GM23338 (cell line): ENCODE data around the gene ENOX1. TPM values are rescaled to one million over a fixed set of nuclear protein-coding genes. Genes with fewer than 3 reads are reported as not detected.

Experiments used
- ATAC-seq: fragments of 200-7000 bp; cut with Tn5 transposase; 3 replicates; pipeline ENCODE4 v1.9.1; 2020
- DNase-seq: peaks from one replicate; pipeline ENCODE4 v3.0.0-alpha.2; 2015; ENCODE audit warnings: low spot score
- H2AFZ ChIP-seq: fragments of 200-600 bp; sonication (generic); 2 replicates; pipeline ENCODE4 v1.8.0; 2016; ENCODE audit warnings: antibody characterized with exemption, mild to moderate bottlenecking, moderate library complexity
- H3F3A ChIP-seq: fragments of 200-600 bp; sonication (generic); replicated peaks from 2 replicates; pipeline ENCODE4 v1.8.0; 2017; ENCODE audit warnings: antibody characterized with exemption, mixed run types, low read depth
- H3K27ac ChIP-seq: fragments of 200-600 bp; sonication (generic); 2 replicates; pipeline ENCODE4 v1.6.1; 2016; ENCODE audit warnings: low read depth
- H3K27me3 ChIP-seq: fragments of 200-600 bp; sonication (generic); 2 replicates; pipeline ENCODE4 v1.8.0; 2016; ENCODE audit warnings: mild to moderate bottlenecking, mixed run types, moderate library complexity; ENCODE audit not compliant: insufficient read depth
- H3K36me3 ChIP-seq: fragments of 200-600 bp; sonication (generic); 2 replicates; pipeline ENCODE4 v1.8.0; 2016; ENCODE audit warnings: mild to moderate bottlenecking; ENCODE audit not compliant: insufficient read depth
- H3K4me1 ChIP-seq: fragments of 200-600 bp; sonication (generic); 2 replicates; pipeline ENCODE4 v1.8.0; 2016; ENCODE audit warnings: mild to moderate bottlenecking, moderate library complexity; ENCODE audit not compliant: insufficient read depth
- H3K4me2 ChIP-seq: fragments of 200-600 bp; sonication (generic); 2 replicates; pipeline ENCODE4 v1.7.1; 2017; ENCODE audit warnings: mixed run types
- H3K4me3 ChIP-seq: fragments of 200-600 bp; sonication (generic); 2 replicates; pipeline ENCODE4 v1.6.1; 2016; ENCODE audit warnings: mixed run types
- H3K79me2 ChIP-seq: fragments of 200-600 bp; sonication (generic); replicated peaks from 2 replicates; pipeline ENCODE4 v1.8.0; 2017; ENCODE audit warnings: mild to moderate bottlenecking; ENCODE audit not compliant: insufficient read depth
- H3K9me2 ChIP-seq: fragments of 200-600 bp; sonication (generic); 2 replicates; pipeline ENCODE4 v1.8.0; 2017; ENCODE audit not compliant: insufficient read depth
- H4K20me1 ChIP-seq: fragments of 200-600 bp; sonication (generic); replicated peaks from 2 replicates; pipeline ENCODE4 v1.8.0; 2017; ENCODE audit warnings: mild to moderate bottlenecking; ENCODE audit not compliant: insufficient read depth
- H3K27ac Mint-ChIP-seq: 2 replicates; pipeline ENCODE4 v1.8.0; 2020; ENCODE audit warnings: inconsistent platforms, mild to moderate bottlenecking, moderate library complexity, mixed read lengths
- H3K27me3 Mint-ChIP-seq: 3 replicates; pipeline ENCODE4 v1.8.0; 2022; ENCODE audit warnings: low read depth, mild to moderate bottlenecking, moderate library complexity, mixed read lengths, inconsistent platforms; ENCODE audit not compliant: insufficient read depth, poor library complexity
- H3K36me3 Mint-ChIP-seq: 3 replicates; pipeline ENCODE4 v1.8.0; 2021; ENCODE audit warnings: low read depth, mild to moderate bottlenecking, inconsistent platforms, moderate library complexity, mixed read lengths
- H3K4me1 Mint-ChIP-seq: 3 replicates; pipeline ENCODE4 v1.8.0; 2020; ENCODE audit warnings: mild to moderate bottlenecking, inconsistent platforms, mixed read lengths
- H3K4me3 Mint-ChIP-seq: 3 replicates; pipeline ENCODE4 v1.8.0; 2021; ENCODE audit warnings: moderate library complexity, mild to moderate bottlenecking, inconsistent platforms, mixed read lengths
- H3K9me3 Mint-ChIP-seq: 3 replicates; pipeline ENCODE4 v1.8.0; 2020; ENCODE audit warnings: moderate library complexity, mild to moderate bottlenecking, inconsistent platforms, mixed read lengths
- CREB1 ChIP-seq: fragments of 250-450 bp; sonication (Bioruptor Pico); IDR thresholded peaks from 2 replicates; pipeline ENCODE4 v1.5.0; 2020; ENCODE audit warnings: low read depth, mild to moderate bottlenecking, moderate library complexity
- EZH2 ChIP-seq: fragments of 200-600 bp; sonication (generic); IDR thresholded peaks from one replicate; pipeline ENCODE4 v1.8.0; 2017; ENCODE audit warnings: antibody characterized with exemption, mild to moderate bottlenecking, low read depth; ENCODE audit not compliant: unreplicated experiment
- EZH2phosphoT487 ChIP-seq: fragments of 200-600 bp; sonication (generic); IDR thresholded peaks from one replicate; pipeline ENCODE4 v1.8.1; 2018; ENCODE audit warnings: antibody characterized with exemption; ENCODE audit not compliant: unreplicated experiment
- NANOG ChIP-seq: IDR thresholded peaks from 2 replicates; pipeline ENCODE4 v1.6.1; 2016; ENCODE audit warnings: antibody characterized with exemption, borderline replicate concordance
- POLR2AphosphoS5 ChIP-seq: IDR thresholded peaks from 2 replicates; pipeline ENCODE4 v1.6.1; 2016; ENCODE audit warnings: antibody characterized with exemption, low read depth
- STAT1 ChIP-seq: IDR thresholded peaks from one replicate; pipeline ENCODE4 v1.6.1; 2016; ENCODE audit warnings: antibody characterized with exemption; ENCODE audit not compliant: unreplicated experiment
- ZNF331 ChIP-seq: fragments of 250-450 bp; sonication (Bioruptor Pico); IDR thresholded peaks from 2 replicates; pipeline ENCODE4 v1.5.0; 2020; ENCODE audit warnings: low read depth, mild to moderate bottlenecking, moderate library complexity
- polyA plus RNA-seq: library from polyadenylated mRNA; unstranded; fragments of >200 nt; fragmentation: Nextera tagmentation; extraction: Ambion mirVana; gene quantifications from 2 replicates; pipeline ENCODE4 v1.2.1, GENCODE V29; 2016
- total RNA-seq: library from RNA; depleted of rRNA; stranded (reverse); fragments of >200 nt; shearing (Covaris generic); gene quantifications from 2 replicates; pipeline ENCODE4 v1.2.3, GENCODE V29; 2014
- TF ChIP-seq, protein P1 (sequence below): IDR thresholded peaks from one replicate; pipeline ENCODE4 v1.6.1; 2018; ENCODE audit warnings: antibody characterized with exemption; ENCODE audit not compliant: unreplicated experiment
- TF ChIP-seq, protein P2 (sequence below): IDR thresholded peaks from 2 replicates; pipeline ENCODE4 v1.6.1; 2016; ENCODE audit warnings: antibody characterized with exemption

The ENOX1 gene
- total and polyA plus RNA-seq, 2 experiments from 2014 or later, result 0.66 to 0.81 TPM

DNA sequence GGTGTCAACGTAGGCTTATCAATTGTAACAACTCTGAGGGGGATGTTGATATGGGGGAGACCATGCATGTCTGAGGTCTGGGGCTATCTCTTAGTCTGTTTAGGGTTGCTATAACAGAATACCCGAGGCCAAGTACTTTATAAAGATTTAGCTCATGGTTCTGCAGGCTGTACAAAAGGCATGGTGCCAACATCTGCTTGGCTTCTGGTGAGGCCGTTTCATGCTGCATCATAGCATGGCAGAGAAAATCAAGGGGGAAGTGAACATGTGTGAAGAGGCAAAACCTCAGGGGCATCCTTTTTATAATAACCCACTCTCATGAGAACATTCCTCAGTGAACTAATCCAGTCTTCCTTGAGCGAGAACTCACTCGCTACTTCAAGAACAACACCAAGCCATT is 353.8 kb downstream of the ENOX1 start:
- no peak overlapping the region for H3K4me2 ChIP-seq
- no peak overlapping the region for H3K27ac ChIP-seq
- no peaks in the 10 kb centered on the region for H3K79me2 ChIP-seq
- H4K20me1 ChIP-seq, result no peaks in the 10 kb centered on the region
- no peaks in the 10 kb centered on the region for H3K9me3 Mint-ChIP-seq
- no peaks in the 10 kb centered on the region for H3F3A ChIP-seq
- H3K36me3 ChIP-seq, result no peaks in the 10 kb centered on the region
- no peak overlapping the region for H2AFZ ChIP-seq
- H3K27me3 ChIP-seq, result no peaks in the 10 kb centered on the region
- peaks cover 20% of the 10 kb centered on the region for H3K4me1 ChIP-seq
- peaks cover 34% of the 10 kb centered on the region for H3K4me1 Mint-ChIP-seq
- ATAC-seq (no peak), DNase-seq (no peak)
- peaks cover 4% of the 10 kb centered on the region for H3K27me3 Mint-ChIP-seq
- H3K9me2 ChIP-seq, result no peaks in the 10 kb centered on the region
- H3K36me3 Mint-ChIP-seq, result no peaks in the 10 kb centered on the region
- H3K27ac Mint-ChIP-seq, result no peak overlapping the region
- no peak for TF ChIP-seq POLR2AphosphoS5
- TF ChIP-seq ZNF331 (CRISPR knock-in tag), result no peak
- TF ChIP-seq EZH2, result no peak
- TF ChIP-seq, protein P1, sequence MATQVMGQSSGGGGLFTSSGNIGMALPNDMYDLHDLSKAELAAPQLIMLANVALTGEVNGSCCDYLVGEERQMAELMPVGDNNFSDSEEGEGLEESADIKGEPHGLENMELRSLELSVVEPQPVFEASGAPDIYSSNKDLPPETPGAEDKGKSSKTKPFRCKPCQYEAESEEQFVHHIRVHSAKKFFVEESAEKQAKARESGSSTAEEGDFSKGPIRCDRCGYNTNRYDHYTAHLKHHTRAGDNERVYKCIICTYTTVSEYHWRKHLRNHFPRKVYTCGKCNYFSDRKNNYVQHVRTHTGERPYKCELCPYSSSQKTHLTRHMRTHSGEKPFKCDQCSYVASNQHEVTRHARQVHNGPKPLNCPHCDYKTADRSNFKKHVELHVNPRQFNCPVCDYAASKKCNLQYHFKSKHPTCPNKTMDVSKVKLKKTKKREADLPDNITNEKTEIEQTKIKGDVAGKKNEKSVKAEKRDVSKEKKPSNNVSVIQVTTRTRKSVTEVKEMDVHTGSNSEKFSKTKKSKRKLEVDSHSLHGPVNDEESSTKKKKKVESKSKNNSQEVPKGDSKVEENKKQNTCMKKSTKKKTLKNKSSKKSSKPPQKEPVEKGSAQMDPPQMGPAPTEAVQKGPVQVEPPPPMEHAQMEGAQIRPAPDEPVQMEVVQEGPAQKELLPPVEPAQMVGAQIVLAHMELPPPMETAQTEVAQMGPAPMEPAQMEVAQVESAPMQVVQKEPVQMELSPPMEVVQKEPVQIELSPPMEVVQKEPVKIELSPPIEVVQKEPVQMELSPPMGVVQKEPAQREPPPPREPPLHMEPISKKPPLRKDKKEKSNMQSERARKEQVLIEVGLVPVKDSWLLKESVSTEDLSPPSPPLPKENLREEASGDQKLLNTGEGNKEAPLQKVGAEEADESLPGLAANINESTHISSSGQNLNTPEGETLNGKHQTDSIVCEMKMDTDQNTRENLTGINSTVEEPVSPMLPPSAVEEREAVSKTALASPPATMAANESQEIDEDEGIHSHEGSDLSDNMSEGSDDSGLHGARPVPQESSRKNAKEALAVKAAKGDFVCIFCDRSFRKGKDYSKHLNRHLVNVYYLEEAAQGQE, result no peak
- TF ChIP-seq NANOG, result no peak
- TF ChIP-seq, protein P2, sequence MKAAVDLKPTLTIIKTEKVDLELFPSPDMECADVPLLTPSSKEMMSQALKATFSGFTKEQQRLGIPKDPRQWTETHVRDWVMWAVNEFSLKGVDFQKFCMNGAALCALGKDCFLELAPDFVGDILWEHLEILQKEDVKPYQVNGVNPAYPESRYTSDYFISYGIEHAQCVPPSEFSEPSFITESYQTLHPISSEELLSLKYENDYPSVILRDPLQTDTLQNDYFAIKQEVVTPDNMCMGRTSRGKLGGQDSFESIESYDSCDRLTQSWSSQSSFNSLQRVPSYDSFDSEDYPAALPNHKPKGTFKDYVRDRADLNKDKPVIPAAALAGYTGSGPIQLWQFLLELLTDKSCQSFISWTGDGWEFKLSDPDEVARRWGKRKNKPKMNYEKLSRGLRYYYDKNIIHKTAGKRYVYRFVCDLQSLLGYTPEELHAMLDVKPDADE, result no peak
- no peak for TF ChIP-seq EZH2phosphoT487
- no peak for TF ChIP-seq STAT1
- H3K4me3 ChIP-seq, result no peak overlapping the region
- H3K4me3 Mint-ChIP-seq, result no peak overlapping the region

DNA sequence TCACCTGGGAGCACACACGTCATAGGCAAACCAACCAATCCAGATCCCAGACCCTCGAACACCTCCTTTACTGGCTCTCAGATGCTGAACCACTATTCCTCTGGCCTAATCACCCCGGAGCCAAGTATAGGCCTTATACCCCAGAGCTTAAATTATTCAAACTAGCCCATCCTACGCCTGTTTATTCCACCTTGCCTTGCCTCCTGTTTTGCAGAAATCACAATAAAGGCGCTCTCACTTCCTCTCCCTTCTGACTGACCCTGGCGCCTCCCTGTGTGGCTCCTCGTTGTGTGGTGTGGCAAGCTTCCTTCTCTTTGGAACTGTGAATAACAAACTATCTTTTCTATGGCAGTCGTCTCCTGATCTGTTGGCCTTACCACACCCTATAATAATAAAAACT is 354.9 kb downstream of the ENOX1 start:
- Histone ChIP-seq H4K20me1 (no peaks in the 10 kb centered on the region), H3K36me3 (no peaks in the 10 kb centered on the region), H3K27me3 (no peaks in the 10 kb centered on the region), H3K4me3 (no peak overlapping the region), H3F3A (no peaks in the 10 kb centered on the region), H3K79me2 (no peaks in the 10 kb centered on the region), H3K27ac (no peak overlapping the region), H3K4me1 (peaks cover 20% of the 10 kb centered on the region), H3K9me2 (no peaks in the 10 kb centered on the region), H2AFZ (no peak overlapping the region; the same call in 1 of the 2 replicates), H3K4me2 (no peak overlapping the region)
- no peak for TF ChIP-seq CREB1
- TF ChIP-seq, protein P2, result no peak
- TF ChIP-seq STAT1, result no peak
- TF ChIP-seq, protein P1, result no peak
- TF ChIP-seq ZNF331 (CRISPR knock-in tag), result no peak
- Mint-ChIP-seq H3K9me3 (no peaks in the 10 kb centered on the region), H3K27ac (no peak overlapping the region), H3K4me3 (no peak overlapping the region), H3K4me1 (peaks cover 34% of the 10 kb centered on the region), H3K27me3 (peaks cover 4% of the 10 kb centered on the region), H3K36me3 (no peaks in the 10 kb centered on the region)
- ATAC-seq (no peak), DNase-seq (no peak)
